Stomach (tissue), 4 donors: ENCODE measurements around the gene IFNA8.

ENCODE experiments used
- CTCF ChIP-seq, 7 experiments: fragments of 450-650 bp in 4 of 7; fragments of 200-600 bp in 3 of 7; sonication (generic) in 3 of 7; IDR thresholded peaks; one replicate each; pipeline ENCODE4 v1.5.1; 2016 to 2019; ENCODE audit warnings: antibody characterized with exemption in 7 of 7, control low read depth in 2 of 7, mild to moderate bottlenecking in 1 of 7
- EP300 ChIP-seq: sonication (generic); formaldehyde crosslinking; IDR thresholded peaks from one replicate; pipeline ENCODE4 v1.6.1; 2017; ENCODE audit warnings: antibody characterized with exemption
- POLR2A ChIP-seq, 4 donors: fragments of 450-650 bp; IDR thresholded peaks; one replicate each; pipeline ENCODE4 v1.6.1; 2016; ENCODE audit warnings: antibody characterized with exemption in 4 of 4, control low read depth in 2 of 4, mild to moderate bottlenecking in 1 of 4, moderate library complexity in 1 of 4

GRCh38 chr9:21383627-21384026 lies 25.3 kb upstream of the IFNA8 start:
- TF ChIP-seq CTCF (IDR thresholded peaks at IDR 0.05) (no peak), POLR2A (IDR thresholded peaks at IDR 0.05) (no peak), EP300 (no peak)
